Kidney capillary endothelial cell (primary cell): ENCODE measurements around the gene SKOR2.
"Not testable (repeated sequence)": the region's sequence is repeated elsewhere in the genome, so short reads cannot be mapped to it uniquely, and the experiment has no call there.

Experiments used
- DNase-seq: peaks from one replicate; pipeline ENCODE4 v3.0.0-alpha.2; 2018; ENCODE audit warnings: low spot score

Gene SKOR2

GRCh38 chr18:47254341-47254939 lies 3.0 kb upstream of the SKOR2 start:
- DNase-seq = no peak

GRCh38 chr18:47253101-47253654 lies 1.7 kb upstream of the SKOR2 start:
- no peak for DNase-seq

GRCh38 chr18:47250391-47251046 lies 941 bp downstream of the SKOR2 start:
- no peak for DNase-seq

GRCh38 chr18:47249314-47249981 lies 2.0 kb downstream of the SKOR2 start:
- no peak for DNase-seq

DNA sequence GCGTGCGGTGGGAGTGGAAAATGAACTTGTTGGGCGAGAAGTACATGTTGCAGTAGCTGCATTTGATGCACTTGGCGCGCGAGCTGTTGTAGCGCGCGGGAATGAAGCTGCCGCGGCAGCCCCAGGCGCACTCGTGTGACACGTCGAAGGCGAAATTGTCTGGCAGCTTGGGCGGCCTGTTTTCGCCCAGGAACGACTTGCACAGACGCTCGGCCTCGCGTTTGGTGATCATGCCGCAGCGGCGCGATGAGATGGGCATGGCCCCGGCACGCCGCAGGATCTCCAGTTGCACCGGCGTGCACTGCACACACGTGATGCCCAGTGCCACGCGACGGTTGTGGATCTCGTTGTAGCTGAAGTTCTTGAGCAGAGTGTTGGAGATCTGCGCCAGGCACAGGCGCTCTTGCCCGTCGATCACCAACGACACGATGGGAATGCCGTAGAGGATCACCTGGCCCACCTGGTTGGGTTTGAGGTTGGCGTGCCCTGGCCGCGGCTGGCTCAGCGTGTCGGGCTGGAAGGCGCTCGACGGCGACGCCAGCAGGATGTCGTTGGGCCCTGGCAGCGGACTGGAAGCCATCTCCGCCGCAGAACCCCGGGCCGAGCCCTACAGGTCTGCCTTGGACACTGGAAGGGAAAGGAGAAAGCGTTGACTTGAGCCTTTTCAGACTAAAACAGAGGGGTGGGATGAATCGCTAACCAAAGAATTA lies 2.7 kb downstream of the SKOR2 start:
- DNase-seq = no peak

DNA sequence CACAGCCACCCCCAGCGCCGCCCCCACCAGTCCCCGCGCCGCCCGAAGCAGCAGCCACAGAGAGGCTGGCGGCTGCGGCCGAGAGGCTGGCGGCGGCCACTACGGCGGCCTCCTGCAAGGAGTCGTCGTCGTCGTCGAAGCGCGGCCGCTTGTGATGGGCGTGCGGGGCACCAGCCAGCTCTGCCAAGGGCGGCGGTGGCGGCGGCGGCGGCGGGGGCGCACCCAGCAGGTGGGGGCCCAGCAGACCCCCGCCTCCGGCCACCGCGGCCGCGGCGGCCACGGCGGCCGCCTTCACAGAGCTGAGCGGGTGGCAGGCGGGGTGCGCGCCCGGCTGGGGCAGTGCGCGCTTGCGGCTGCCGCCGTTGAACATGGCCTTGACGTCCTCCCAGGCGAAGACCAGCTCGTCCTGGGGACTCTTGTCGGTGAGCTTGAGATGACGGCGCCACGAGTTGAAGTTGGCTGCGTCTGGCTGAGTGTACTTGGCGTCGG lies 3.3 kb downstream of the SKOR2 start:
- DNase-seq = no peak

GRCh38 chr18:47247416-47248114 lies 3.9 kb downstream of the SKOR2 start:
- no peak for DNase-seq

- DNase-seq = no peak
These were observed 4.4 kb downstream of the SKOR2 start for GRCh38 chr18:47247036-47247415.

GRCh38 chr18:47246027-47246971 lies 5.2 kb downstream of the SKOR2 start:
- DNase-seq = no peak

DNA sequence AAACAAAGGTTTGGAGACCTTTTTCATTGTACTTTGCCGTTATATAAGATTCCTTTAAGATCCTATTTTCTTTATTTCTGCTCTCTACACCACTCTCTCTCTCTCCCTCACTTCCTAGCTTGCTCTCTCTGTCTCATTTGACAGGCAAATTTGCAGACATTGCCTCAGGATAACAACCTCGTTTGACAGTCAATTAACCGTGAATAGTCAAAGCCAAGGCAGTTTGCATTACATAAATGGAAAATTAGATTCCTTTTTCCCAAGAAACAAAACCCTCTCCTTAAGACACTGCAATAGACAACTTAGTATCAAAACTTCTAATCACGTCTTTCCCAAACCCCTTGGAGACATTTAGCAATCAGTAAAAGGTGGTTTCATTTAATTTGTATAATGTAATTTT lies 7.4 kb downstream of the SKOR2 start:
- DNase-seq = no peak

DNA sequence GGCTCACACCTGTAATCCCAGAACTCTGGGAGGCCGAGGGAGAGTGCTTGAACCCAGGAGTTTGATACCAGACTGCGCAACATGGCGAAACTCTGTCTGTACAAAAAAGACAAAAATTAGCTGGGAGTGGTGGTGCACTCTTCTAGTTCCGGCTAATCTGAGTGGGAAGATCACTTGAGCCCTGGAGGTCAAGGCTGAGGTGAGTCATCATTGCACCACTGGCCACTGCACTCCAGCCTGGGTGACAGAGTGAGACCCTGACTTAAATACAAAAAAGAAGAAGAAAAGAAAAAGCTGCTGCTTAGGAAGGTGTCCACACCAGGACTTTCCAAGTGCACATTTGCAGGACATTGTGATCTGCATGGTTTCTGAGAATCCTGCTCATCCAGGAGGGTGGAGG lies 16.4 kb downstream of the SKOR2 start:
- DNase-seq = no peak

DNA sequence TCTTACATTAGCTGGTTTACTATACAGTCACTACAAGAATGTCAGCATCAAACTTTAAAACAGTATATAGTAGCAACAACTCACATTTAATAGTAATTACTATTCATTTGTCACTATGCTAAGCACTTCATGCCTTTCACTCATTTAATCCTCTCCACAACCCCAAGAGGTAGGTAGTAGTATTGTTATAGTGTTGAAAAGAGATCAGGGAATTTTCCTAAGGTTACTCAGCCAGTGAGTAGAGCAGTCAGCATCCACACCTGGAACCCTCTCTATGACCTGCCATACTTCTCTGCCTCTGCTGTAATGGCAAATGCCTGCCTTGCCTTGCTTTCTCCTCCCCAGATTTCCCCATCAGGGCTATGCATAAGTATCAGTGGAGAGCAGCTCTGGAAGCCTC lies 24.8 kb downstream of the SKOR2 start:
- DNase-seq = no peak

GRCh38 chr18:47215554-47216138 lies 35.8 kb downstream of the SKOR2 start:
- peak; percentile 40 for DNase-seq

GRCh38 chr18:47209171-47209570 lies 42.3 kb downstream of the SKOR2 start:
- no peak for DNase-seq

- DNase-seq = no peak
These were observed 44.4 kb downstream of the SKOR2 start for GRCh38 chr18:47206945-47207637.

DNA sequence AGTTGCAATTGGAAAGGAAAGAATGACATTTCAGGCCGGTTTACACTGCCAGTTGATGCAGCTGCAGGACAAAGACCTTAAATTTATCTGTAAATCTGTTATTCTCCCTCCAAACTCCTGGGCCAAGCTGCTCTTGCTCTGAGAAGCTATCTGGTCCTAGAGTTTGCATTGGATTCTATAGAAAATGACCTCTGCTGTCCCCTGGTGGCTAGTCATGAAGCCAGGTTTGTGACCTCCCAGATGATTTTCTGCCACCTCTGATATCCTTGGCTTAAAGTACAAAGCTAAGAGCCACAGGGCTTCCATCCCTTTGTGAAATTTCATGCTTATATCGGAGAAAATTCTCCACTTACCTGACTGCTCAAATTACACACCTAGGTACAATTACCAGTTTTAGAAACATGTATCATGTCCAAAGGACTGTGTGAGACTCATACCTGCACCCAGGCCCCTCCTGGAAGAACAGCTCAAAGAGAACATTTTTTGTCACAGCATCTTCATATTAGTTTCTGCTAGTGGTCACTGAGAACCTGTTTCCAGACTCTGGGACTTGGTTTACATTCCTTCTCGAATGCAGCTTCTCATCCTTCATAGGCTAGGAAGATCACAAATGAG lies 46.4 kb downstream of the SKOR2 start:
- DNase-seq = peak; percentile 48

GRCh38 chr18:47203626-47204464 lies 47.6 kb downstream of the SKOR2 start:
- no peak for DNase-seq

- DNase-seq = not testable (repeated sequence)
These were observed 55.5 kb downstream of the SKOR2 start for GRCh38 chr18:47195961-47196360.
